ENCODE measurements around the gene USP17L13.
"Not testable (repeated sequence)": the region's sequence is repeated elsewhere in the genome, so short reads cannot be mapped to it uniquely, and the experiment has no call there.

USP17L13 gene, protein sequence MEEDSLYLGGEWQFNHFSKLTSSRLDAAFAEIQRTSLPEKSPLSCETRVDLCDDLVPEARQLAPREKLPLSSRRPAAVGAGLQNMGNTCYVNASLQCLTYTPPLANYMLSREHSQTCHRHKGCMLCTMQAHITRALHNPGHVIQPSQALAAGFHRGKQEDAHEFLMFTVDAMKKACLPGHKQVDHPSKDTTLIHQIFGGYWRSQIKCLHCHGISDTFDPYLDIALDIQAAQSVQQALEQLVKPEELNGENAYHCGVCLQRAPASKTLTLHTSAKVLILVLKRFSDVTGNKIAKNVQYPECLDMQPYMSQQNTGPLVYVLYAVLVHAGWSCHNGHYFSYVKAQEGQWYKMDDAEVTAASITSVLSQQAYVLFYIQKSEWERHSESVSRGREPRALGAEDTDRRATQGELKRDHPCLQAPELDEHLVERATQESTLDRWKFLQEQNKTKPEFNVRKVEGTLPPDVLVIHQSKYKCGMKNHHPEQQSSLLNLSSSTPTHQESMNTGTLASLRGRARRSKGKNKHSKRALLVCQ

DNA sequence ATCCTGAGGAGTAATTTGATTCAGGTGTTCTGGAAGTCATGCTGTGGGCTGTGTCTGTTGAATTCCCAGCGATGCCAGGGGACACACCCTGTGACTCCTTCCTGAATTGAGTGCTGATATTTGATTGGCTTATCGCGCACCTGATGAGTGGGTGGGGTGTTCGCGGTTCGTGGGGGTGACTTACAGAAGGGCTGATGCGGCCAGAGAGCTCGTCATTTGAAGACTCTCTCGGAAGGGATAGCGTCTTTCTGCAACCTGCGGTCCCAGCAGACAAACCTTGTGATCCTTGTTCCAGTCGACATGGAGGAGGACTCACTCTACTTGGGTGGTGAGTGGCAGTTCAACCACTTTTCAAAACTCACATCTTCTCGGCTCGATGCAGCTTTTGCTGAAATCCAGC, at the start of gene USP17L13:
Gene USP17L13 (plus strand): TSS at position 301 of the 400 bp plus-strand sequence. CDS start 0 bp downstream, at position 301.
- not testable (repeated sequence) for DNase-seq

DNA sequence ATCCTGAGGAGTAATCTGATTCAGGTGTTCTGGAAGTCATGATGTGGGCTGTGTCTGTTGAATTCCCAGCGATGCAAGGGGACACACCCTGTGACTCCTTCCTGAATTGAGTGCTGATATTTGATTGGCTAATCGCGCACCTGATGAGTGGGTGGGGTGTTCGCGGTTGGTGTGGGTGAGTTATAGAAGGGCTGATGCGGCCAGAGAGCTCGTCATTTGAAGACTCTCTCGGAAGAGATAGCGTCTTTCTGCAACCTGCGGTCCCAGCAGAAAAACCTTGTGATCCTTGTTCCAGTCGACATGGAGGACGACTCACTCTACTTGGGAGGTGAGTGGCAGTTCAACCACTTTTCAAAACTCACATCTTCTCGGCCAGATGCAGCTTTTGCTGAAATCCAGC, 14.3 kb upstream of the USP17L13 start, which contains the start of gene USP17L10:
Gene USP17L10 (plus strand): TSS at position 301 of the 400 bp plus-strand sequence. CDS start 0 bp downstream, at position 301.
- not testable (repeated sequence) for DNase-seq

DNA sequence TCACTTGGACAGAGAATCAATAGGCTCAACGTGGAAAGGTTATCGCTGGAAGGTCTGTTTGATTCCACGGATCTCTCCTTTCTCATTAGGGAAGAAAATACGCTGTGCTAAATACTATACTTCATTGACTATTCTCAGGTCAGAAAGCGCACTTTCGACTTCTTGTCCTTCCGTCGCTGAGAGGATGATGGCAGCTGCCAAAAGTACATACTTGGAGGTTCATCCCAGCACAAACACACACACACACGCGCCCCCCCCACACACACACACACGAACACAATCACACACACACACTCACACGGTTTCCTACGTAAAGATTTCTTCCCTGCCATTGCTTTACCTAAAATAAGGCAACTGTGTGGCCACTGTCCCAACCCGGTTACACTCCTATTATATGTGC, 10.0 kb upstream of the USP17L13 start:
- not testable (repeated sequence) for DNase-seq

DNA sequence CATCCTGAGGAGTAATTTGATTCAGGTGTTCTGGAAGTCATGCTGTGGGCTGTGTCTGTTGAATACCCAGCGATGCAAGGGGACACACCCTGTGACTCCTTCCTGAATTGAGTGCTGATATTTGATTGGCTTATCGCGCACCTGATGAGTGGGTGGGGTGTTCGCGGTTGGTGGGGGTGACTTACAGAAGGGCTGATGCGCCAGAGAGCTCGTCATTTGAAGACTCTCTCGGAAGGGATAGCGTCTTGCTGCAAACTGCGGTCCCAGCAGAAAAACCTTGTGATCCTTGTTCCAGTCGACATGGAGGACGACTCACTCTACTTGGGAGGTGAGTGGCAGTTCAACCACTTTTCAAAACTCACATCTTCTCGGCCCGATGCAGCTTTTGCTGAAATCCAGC, 9.6 kb upstream of the USP17L13 start, which contains the start of gene USP17L11:
Gene USP17L11 (plus strand): TSS at position 301 of the 400 bp plus-strand sequence. CDS start 0 bp downstream, at position 301.
- not testable (repeated sequence) for DNase-seq

DNA sequence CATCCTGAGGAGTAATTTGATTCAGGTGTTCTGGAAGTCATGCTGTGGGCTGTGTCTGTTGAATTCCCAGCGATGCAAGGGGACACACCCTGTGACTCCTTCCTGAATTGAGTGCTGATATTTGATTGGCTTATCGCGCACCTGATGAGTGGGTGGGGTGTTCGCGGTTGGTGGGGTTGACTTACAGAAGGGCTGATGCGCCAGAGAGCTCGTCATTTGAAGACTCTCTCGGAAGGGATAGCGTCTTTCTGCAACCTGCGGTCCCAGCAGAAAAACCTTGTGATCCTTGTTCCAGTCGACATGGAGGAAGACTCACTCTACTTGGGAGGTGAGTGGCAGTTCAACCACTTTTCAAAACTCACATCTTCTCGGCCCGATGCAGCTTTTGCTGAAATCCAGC, 4.8 kb upstream of the USP17L13 start, which contains the start of gene USP17L12:
Gene USP17L12 (plus strand): TSS at position 301 of the 400 bp plus-strand sequence. CDS start 0 bp downstream, at position 301.
- DNase-seq: not testable (repeated sequence)

DNA sequence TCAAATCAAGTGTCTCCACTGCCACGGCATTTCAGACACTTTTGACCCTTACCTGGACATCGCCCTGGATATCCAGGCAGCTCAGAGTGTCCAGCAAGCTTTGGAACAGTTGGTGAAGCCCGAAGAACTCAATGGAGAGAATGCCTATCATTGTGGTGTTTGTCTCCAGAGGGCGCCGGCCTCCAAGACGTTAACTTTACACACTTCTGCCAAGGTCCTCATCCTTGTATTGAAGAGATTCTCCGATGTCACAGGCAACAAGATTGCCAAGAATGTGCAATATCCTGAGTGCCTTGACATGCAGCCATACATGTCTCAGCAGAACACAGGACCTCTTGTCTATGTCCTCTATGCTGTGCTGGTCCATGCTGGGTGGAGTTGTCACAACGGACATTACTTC, 5.6 kb downstream of the USP17L13 start:
- DNase-seq: not testable (repeated sequence)

DNA sequence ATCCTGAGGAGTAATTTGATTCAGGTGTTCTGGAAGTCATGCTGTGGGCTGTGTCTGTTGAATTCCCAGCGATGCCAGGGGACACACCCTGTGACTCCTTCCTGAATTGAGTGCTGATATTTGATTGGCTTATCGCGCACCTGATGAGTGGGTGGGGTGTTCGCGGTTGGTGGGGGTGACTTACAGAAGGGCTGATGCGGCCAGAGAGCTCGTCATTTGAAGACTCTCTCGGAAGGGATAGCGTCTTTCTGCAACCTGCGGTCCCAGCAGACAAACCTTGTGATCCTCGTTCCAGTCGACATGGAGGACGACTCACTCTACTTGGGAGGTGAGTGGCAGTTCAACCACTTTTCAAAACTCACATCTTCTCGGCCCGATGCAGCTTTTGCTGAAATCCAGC, 9.4 kb downstream of the USP17L13 start, which contains the start of gene USP17L15:
Gene USP17L15 (plus strand): TSS at position 301 of the 400 bp plus-strand sequence. CDS start 0 bp downstream, at position 301.
- DNase-seq: not testable (repeated sequence)

DNA sequence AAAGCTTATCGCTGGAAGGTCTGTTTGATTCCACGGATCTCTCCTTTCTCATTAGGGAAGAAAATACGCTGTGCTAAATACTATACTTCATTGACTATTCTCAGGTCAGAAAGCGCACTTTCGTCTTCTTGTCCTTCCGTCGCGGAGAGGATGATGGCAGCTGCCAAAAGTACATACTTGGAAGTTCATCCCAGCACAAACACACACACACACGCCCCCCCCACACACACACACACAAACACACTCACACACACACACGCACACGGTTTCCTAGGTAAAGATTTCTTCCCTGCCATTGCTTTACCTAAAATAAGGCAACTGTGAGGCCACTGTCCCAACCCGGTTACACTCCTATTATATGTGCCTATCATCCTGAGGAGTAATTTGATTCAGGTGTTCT, 13.8 kb downstream of the USP17L13 start:
- DNase-seq: not testable (repeated sequence)

DNA sequence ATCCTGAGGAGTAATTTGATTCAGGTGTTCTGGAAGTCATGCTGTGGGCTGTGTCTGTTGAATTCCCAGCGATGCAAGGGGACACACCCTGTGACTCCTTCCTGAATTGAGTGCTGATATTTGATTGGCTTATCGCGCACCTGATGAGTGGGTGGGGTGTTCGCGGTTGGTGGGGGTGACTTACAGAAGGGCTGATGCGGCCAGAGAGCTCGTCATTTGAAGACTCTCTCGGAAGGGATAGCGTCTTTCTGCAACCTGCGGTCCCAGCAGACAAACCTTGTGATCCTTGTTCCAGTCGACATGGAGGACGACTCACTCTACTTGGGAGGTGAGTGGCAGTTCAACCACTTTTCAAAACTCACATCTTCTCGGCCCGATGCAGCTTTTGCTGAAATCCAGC, 18.9 kb downstream of the USP17L13 start, which contains the start of gene USP17L17:
Gene USP17L17 (plus strand): TSS at position 301 of the 400 bp plus-strand sequence. CDS start 0 bp downstream, at position 301.
- not testable (repeated sequence) for DNase-seq

DNA sequence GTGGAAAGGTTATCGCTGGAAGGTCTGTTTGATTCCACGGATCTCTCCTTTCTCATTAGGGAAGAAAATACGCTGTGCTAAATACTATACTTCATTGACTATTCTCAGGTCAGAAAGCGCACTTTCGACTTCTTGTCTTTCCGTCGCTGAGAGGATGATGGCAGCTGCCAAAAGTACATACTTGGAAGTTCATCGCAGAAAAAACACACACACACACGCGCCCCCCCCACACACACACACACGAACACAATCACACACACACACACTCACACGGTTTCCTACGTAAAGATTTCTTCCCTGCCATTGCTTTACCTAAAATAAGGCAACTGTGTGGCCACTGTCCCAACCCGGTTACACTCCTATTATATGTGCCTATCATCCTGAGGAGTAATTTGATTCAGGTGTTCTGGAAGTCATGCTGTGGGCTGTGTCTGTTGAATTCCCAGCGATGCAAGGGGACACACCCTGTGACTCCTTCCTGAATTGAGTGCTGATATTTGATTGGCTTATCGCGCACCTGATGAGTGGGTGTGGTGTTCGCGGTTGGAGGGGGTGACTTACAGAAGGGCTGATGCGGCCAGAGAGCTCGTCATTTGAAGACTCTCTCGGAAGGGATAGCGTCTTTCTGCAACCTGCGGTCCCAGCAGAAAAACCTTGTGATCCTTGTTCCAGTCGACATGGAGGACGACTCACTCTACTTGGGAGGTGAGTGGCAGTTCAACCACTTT, 23.4 kb downstream of the USP17L13 start, which contains the start of gene USP17L18:
Gene USP17L18 (plus strand): TSS at position 678 of the 728 bp plus-strand sequence. CDS start 0 bp downstream, at position 678.
- not testable (repeated sequence) for DNase-seq

DNA sequence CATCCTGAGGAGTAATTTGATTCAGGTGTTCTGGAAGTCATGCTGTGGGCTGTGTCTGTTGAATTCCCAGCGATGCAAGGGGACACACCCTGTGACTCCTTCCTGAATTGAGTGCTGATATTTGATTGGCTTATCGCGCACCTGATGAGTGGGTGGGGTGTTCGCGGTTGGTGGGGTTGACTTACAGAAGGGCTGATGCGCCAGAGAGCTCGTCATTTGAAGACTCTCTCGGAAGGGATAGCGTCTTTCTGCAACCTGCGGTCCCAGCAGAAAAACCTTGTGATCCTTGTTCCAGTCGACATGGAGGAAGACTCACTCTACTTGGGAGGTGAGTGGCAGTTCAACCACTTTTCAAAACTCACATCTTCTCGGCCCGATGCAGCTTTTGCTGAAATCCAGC, 28.4 kb downstream of the USP17L13 start, which contains the start of gene USP17L19:
Gene USP17L19 (plus strand): TSS at position 301 of the 400 bp plus-strand sequence. CDS start 0 bp downstream, at position 301.
- DNase-seq: not testable (repeated sequence)

DNA sequence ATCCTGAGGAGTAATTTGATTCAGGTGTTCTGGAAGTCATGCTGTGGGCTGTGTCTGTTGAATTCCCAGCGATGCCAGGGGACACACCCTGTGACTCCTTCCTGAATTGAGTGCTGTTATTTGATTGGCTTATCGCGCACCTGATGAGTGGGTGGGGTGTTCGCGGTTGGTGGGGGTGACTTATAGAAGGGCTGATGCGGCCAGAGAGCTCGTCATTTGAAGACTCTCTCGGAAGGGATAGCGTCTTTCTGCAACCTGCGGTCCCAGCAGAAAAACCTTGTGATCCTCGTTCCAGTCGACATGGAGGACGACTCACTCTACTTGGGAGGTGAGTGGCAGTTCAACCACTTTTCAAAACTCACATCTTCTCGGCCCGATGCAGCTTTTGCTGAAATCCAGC, 33.1 kb downstream of the USP17L13 start, which contains the start of gene USP17L20:
Gene USP17L20 (plus strand): TSS at position 301 of the 400 bp plus-strand sequence. CDS start 0 bp downstream, at position 301.
- DNase-seq: not testable (repeated sequence)

DNA sequence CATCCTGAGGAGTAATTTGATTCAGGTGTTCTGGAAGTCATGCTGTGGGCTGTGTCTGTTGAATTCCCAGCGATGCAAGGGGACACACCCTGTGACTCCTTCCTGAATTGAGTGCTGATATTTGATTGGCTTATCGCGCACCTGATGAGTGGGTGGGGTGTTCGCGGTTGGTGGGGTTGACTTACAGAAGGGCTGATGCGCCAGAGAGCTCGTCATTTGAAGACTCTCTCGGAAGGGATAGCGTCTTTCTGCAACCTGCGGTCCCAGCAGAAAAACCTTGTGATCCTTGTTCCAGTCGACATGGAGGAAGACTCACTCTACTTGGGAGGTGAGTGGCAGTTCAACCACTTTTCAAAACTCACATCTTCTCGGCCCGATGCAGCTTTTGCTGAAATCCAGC, 37.9 kb downstream of the USP17L13 start, which contains the start of gene USP17L21:
Gene USP17L21 (plus strand): TSS at position 301 of the 400 bp plus-strand sequence. CDS start 0 bp downstream, at position 301.
- not testable (repeated sequence) for DNase-seq

DNA sequence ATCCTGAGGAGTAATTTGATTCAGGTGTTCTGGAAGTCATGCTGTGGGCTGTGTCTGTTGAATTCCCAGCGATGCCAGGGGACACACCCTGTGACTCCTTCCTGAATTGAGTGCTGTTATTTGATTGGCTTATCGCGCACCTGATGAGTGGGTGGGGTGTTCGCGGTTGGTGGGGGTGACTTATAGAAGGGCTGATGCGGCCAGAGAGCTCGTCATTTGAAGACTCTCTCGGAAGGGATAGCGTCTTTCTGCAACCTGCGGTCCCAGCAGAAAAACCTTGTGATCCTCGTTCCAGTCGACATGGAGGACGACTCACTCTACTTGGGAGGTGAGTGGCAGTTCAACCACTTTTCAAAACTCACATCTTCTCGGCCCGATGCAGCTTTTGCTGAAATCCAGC, 42.6 kb downstream of the USP17L13 start, which contains the start of gene USP17L22:
Gene USP17L22 (plus strand): TSS at position 301 of the 400 bp plus-strand sequence. CDS start 0 bp downstream, at position 301.
- DNase-seq: not testable (repeated sequence)

DNA sequence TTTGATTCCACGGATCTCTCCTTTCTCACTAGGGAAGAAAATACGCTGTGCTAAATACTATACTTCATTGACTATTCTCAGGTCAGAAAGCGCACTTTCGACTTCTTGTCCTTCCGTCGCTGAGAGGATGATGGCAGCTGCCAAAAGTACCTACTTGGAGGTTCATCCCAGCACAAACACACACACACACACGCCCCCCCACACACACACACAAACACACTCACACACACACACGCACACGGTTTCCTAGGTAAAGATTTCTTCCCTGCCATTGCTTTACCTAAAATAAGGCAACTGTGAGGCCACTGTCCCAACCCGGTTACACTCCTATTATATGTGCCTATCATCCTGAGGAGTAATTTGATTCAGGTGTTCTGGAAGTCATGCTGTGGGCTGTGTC, 47.0 kb downstream of the USP17L13 start:
- not testable (repeated sequence) for DNase-seq
